NCI-H748 treated with DMSO at 0.1 percent for 48 hours (cell line): Measurements from ENCODE around the gene BRD4.

ENCODE experiments used
- DNase-seq: peaks from one replicate; lab custom pipeline; 2025; lab: John Stamatoyannopoulos, UW

The BRD4 gene

GRCh38 chr19:15248106-15248505, 84.2 kb downstream of the BRD4 start:
- no peak for DNase-seq

- DNase-seq, result no peak
Measured at GRCh38 chr19:15247107-15248014, 85.0 kb downstream of the BRD4 start.

GRCh38 chr19:15246198-15246481, 86.2 kb downstream of the BRD4 start:
- DNase-seq, result no peak

GRCh38 chr19:15245370-15246197, 86.8 kb downstream of the BRD4 start:
- DNase-seq, result no peak

- DNase-seq, result no peak
Measured at GRCh38 chr19:15244808-15245207, 87.5 kb downstream of the BRD4 start.

- DNase-seq, result no peak
Measured at GRCh38 chr19:15244106-15244803, 88.1 kb downstream of the BRD4 start.

GRCh38 chr19:15243236-15243957, 88.9 kb downstream of the BRD4 start:
- no peak for DNase-seq

- DNase-seq, result no peak
Measured at GRCh38 chr19:15241259-15241910, 91.0 kb downstream of the BRD4 start.

- DNase-seq, result no peak
Measured at GRCh38 chr19:15240515-15240914, 91.8 kb downstream of the BRD4 start.

GRCh38 chr19:15239337-15239949, 92.9 kb downstream of the BRD4 start:
- no peak for DNase-seq

- no peak for DNase-seq
Measured at GRCh38 chr19:15238639-15239155, 93.6 kb downstream of the BRD4 start.

GRCh38 chr19:15237759-15238638, 94.3 kb downstream of the BRD4 start:
- no peak for DNase-seq

- no peak for DNase-seq
Measured at GRCh38 chr19:15236886-15237285, 95.5 kb downstream of the BRD4 start.

GRCh38 chr19:15235781-15236180, 96.6 kb downstream of the BRD4 start:
- DNase-seq, result no peak

- DNase-seq, result no peak
Measured at GRCh38 chr19:15234431-15235130, 97.8 kb downstream of the BRD4 start.

- DNase-seq, result no peak
Measured at GRCh38 chr19:15231271-15231670, 101.1 kb downstream of the BRD4 start.

GRCh38 chr19:15227261-15227660, 105.1 kb downstream of the BRD4 start:
- DNase-seq, result no peak

- DNase-seq, result no peak
Measured at GRCh38 chr19:15225760-15226159, 106.6 kb downstream of the BRD4 start.
